ENCODE data around the gene EEFSEC. TPM values are rescaled to one million over a fixed set of nuclear protein-coding genes. Genes with fewer than 3 reads are reported as not detected.

The EEFSEC gene
- total and polyA plus RNA-seq, 2 experiments from 2014 or later = 10.1 to 16.2 TPM

- no peak overlapping the region for H3K4me2 ChIP-seq
- TF ChIP-seq EZH2 (IDR thresholded peaks at IDR 0.05; ENCODE audit: low read depth, unreplicated experiment) = no peak
- TF ChIP-seq JUNB (IDR thresholded peaks at IDR 0.05; ENCODE audit: unreplicated experiment) = no peak
- TF ChIP-seq ZNF331 (CRISPR knock-in tag; IDR thresholded peaks at IDR 0.05; ENCODE audit: low read depth) = no peak
- TF ChIP-seq, protein P1, sequence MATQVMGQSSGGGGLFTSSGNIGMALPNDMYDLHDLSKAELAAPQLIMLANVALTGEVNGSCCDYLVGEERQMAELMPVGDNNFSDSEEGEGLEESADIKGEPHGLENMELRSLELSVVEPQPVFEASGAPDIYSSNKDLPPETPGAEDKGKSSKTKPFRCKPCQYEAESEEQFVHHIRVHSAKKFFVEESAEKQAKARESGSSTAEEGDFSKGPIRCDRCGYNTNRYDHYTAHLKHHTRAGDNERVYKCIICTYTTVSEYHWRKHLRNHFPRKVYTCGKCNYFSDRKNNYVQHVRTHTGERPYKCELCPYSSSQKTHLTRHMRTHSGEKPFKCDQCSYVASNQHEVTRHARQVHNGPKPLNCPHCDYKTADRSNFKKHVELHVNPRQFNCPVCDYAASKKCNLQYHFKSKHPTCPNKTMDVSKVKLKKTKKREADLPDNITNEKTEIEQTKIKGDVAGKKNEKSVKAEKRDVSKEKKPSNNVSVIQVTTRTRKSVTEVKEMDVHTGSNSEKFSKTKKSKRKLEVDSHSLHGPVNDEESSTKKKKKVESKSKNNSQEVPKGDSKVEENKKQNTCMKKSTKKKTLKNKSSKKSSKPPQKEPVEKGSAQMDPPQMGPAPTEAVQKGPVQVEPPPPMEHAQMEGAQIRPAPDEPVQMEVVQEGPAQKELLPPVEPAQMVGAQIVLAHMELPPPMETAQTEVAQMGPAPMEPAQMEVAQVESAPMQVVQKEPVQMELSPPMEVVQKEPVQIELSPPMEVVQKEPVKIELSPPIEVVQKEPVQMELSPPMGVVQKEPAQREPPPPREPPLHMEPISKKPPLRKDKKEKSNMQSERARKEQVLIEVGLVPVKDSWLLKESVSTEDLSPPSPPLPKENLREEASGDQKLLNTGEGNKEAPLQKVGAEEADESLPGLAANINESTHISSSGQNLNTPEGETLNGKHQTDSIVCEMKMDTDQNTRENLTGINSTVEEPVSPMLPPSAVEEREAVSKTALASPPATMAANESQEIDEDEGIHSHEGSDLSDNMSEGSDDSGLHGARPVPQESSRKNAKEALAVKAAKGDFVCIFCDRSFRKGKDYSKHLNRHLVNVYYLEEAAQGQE (IDR thresholded peaks at IDR 0.05; ENCODE audit: unreplicated experiment) = no peak
- no peak for TF ChIP-seq CREB1 (CRISPR knock-in tag; IDR thresholded peaks at IDR 0.05; ENCODE audit: low read depth)
- TF ChIP-seq ZNF114 (CRISPR knock-in tag; IDR thresholded peaks at IDR 0.05) = no peak
- TF ChIP-seq, protein P2, sequence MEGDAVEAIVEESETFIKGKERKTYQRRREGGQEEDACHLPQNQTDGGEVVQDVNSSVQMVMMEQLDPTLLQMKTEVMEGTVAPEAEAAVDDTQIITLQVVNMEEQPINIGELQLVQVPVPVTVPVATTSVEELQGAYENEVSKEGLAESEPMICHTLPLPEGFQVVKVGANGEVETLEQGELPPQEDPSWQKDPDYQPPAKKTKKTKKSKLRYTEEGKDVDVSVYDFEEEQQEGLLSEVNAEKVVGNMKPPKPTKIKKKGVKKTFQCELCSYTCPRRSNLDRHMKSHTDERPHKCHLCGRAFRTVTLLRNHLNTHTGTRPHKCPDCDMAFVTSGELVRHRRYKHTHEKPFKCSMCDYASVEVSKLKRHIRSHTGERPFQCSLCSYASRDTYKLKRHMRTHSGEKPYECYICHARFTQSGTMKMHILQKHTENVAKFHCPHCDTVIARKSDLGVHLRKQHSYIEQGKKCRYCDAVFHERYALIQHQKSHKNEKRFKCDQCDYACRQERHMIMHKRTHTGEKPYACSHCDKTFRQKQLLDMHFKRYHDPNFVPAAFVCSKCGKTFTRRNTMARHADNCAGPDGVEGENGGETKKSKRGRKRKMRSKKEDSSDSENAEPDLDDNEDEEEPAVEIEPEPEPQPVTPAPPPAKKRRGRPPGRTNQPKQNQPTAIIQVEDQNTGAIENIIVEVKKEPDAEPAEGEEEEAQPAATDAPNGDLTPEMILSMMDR (conservative IDR thresholded peaks at IDR 0.05; ENCODE audit: low read depth in 2 of 2) = no peak
- peaks cover 19% of the 10 kb centered on the region; the same call in 2 of the 3 replicates for H3K9me3 Mint-ChIP-seq
- H3K27me3 ChIP-seq (ENCODE audit: insufficient read depth) = no peaks in the 10 kb centered on the region
- no peak overlapping the region for H3K27ac Mint-ChIP-seq
- H3K27me3 Mint-ChIP-seq (ENCODE audit: insufficient read depth, low read depth, poor library complexity) = no peaks in the 10 kb centered on the region
- DNase-seq (ENCODE audit: low spot score) (no peak), ATAC-seq (no peak)
- H3K9me2 ChIP-seq (ENCODE audit: insufficient read depth) = 0 out of 2 replicates have a peak, but pooled peaks cover 6% of the 10 kb centered on the region
- H4K20me1 ChIP-seq (replicated peaks; ENCODE audit: insufficient read depth) = no peaks in the 10 kb centered on the region
- H2AFZ ChIP-seq = no peak overlapping the region
- peaks cover 12% of the 10 kb centered on the region; the same call in 1 of the 2 replicates for H3K36me3 ChIP-seq (ENCODE audit: insufficient read depth)
- H3F3A ChIP-seq (replicated peaks; ENCODE audit: low read depth) = no peaks in the 10 kb centered on the region
- no peak overlapping the region for H3K4me3 ChIP-seq
- 0 out of 2 replicates have a peak, but pooled peaks cover 3% of the 10 kb centered on the region for H3K4me1 ChIP-seq (ENCODE audit: insufficient read depth)
- peaks cover 28% of the 10 kb centered on the region for H3K36me3 Mint-ChIP-seq (ENCODE audit: low read depth)
- no peaks in the 10 kb centered on the region for H3K79me2 ChIP-seq (replicated peaks; ENCODE audit: insufficient read depth)
- H3K4me3 Mint-ChIP-seq = no peak overlapping the region
- H3K27ac ChIP-seq (ENCODE audit: low read depth) = no peak overlapping the region
- H3K4me1 Mint-ChIP-seq = peaks cover 3% of the 10 kb centered on the region; the same call in 2 of the 3 replicates
Measured at GRCh38 chr3:128263118-128263517, 109.8 kb downstream of the EEFSEC start.

GRCh38 chr3:128263946-128264345 lies 110.7 kb downstream of the EEFSEC start:
- Histone ChIP-seq H3K4me3 (no peak overlapping the region), H3K36me3 (ENCODE audit: insufficient read depth) (peaks cover 12% of the 10 kb centered on the region; the same call in 1 of the 2 replicates), H3K4me2 (no peak overlapping the region), H3K9me2 (ENCODE audit: insufficient read depth) (0 out of 2 replicates have a peak, but pooled peaks cover 6% of the 10 kb centered on the region), H3K79me2 (replicated peaks; ENCODE audit: insufficient read depth) (no peaks in the 10 kb centered on the region), H3K27me3 (ENCODE audit: insufficient read depth) (no peaks in the 10 kb centered on the region), H3K27ac (ENCODE audit: low read depth) (no peak overlapping the region), H2AFZ (no peak overlapping the region), H3K4me1 (ENCODE audit: insufficient read depth) (0 out of 2 replicates have a peak, but pooled peaks cover 3% of the 10 kb centered on the region), H4K20me1 (replicated peaks; ENCODE audit: insufficient read depth) (no peaks in the 10 kb centered on the region), H3F3A (replicated peaks; ENCODE audit: low read depth) (no peaks in the 10 kb centered on the region)
- DNase-seq (ENCODE audit: low spot score) = no peak
- Mint-ChIP-seq H3K27ac (no peak overlapping the region), H3K36me3 (ENCODE audit: low read depth) (peaks cover 30% of the 10 kb centered on the region), H3K9me3 (peaks cover 19% of the 10 kb centered on the region; the same call in 2 of the 3 replicates), H3K27me3 (ENCODE audit: insufficient read depth, low read depth, poor library complexity) (no peaks in the 10 kb centered on the region), H3K4me1 (peaks cover 3% of the 10 kb centered on the region; the same call in 2 of the 3 replicates), H3K4me3 (no peak overlapping the region)
- ATAC-seq = no peak
- TF ChIP-seq ZNF462 (CRISPR knock-in tag; IDR thresholded peaks at IDR 0.05) = no peak
- no peak for TF ChIP-seq JUNB (IDR thresholded peaks at IDR 0.05; ENCODE audit: unreplicated experiment)
